Measurements from ENCODE around the gene DOCK7.

DNA sequence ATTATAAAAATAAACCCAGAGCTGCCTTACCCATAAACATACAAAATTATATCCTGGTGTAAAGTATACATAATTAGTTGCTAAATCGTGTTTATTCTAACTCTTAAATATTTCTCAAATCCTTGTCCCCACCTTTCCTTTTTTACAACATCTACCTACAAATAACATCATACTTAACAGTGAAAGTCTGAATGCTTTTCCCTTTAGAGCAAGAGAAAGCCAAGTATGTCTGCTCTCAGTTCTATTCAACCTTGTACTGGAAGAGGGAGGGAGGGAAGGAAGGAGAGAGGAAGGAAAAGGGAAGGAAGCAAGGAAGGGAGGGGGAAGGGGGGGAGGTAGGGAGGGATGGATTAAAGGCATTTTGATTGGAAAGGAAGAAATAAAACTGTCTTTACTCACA lies 14.6 kb downstream of the DOCK7 start:
- TF ChIP-seq, protein P1, sequence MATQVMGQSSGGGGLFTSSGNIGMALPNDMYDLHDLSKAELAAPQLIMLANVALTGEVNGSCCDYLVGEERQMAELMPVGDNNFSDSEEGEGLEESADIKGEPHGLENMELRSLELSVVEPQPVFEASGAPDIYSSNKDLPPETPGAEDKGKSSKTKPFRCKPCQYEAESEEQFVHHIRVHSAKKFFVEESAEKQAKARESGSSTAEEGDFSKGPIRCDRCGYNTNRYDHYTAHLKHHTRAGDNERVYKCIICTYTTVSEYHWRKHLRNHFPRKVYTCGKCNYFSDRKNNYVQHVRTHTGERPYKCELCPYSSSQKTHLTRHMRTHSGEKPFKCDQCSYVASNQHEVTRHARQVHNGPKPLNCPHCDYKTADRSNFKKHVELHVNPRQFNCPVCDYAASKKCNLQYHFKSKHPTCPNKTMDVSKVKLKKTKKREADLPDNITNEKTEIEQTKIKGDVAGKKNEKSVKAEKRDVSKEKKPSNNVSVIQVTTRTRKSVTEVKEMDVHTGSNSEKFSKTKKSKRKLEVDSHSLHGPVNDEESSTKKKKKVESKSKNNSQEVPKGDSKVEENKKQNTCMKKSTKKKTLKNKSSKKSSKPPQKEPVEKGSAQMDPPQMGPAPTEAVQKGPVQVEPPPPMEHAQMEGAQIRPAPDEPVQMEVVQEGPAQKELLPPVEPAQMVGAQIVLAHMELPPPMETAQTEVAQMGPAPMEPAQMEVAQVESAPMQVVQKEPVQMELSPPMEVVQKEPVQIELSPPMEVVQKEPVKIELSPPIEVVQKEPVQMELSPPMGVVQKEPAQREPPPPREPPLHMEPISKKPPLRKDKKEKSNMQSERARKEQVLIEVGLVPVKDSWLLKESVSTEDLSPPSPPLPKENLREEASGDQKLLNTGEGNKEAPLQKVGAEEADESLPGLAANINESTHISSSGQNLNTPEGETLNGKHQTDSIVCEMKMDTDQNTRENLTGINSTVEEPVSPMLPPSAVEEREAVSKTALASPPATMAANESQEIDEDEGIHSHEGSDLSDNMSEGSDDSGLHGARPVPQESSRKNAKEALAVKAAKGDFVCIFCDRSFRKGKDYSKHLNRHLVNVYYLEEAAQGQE (IDR thresholded peaks at IDR 0.05; ENCODE audit: insufficient read depth in 1 of 2, low read depth in 2 of 2, low read length in 1 of 2) = no peak
- TF ChIP-seq, protein P2, sequence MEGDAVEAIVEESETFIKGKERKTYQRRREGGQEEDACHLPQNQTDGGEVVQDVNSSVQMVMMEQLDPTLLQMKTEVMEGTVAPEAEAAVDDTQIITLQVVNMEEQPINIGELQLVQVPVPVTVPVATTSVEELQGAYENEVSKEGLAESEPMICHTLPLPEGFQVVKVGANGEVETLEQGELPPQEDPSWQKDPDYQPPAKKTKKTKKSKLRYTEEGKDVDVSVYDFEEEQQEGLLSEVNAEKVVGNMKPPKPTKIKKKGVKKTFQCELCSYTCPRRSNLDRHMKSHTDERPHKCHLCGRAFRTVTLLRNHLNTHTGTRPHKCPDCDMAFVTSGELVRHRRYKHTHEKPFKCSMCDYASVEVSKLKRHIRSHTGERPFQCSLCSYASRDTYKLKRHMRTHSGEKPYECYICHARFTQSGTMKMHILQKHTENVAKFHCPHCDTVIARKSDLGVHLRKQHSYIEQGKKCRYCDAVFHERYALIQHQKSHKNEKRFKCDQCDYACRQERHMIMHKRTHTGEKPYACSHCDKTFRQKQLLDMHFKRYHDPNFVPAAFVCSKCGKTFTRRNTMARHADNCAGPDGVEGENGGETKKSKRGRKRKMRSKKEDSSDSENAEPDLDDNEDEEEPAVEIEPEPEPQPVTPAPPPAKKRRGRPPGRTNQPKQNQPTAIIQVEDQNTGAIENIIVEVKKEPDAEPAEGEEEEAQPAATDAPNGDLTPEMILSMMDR (IDR thresholded peaks at IDR 0.05) = no peak
- TF ChIP-seq POLR2AphosphoS5 (IDR thresholded peaks at IDR 0.05; ENCODE audit: low read depth, low read length) = no peak
- TF ChIP-seq SIN3A (IDR thresholded peaks at IDR 0.05; ENCODE audit: borderline replicate concordance, insufficient read depth, low read depth, low read length) = no peak
- no peak for TF ChIP-seq TCF7L2 (IDR thresholded peaks at IDR 0.05; ENCODE audit: low read depth, low read length)
